Osteoblast (primary cell): Measurements from ENCODE around the gene GRK3. TPM values are rescaled to one million over a fixed set of nuclear protein-coding genes. Genes with fewer than 3 reads are reported as not detected.

Experiments
- DNase-seq: peaks from one replicate; pipeline ENCODE4 v3.0.0; 2011; ENCODE audit warnings: low spot score, mixed read lengths; ENCODE audit not compliant: insufficient read length; ENCODE audit errors: missing footprints
- H2AFZ ChIP-seq: 2 replicates; pipeline ENCODE4 v1.6.0; 2011; ENCODE audit warnings: mild to moderate bottlenecking, low read length
- H3K27ac ChIP-seq: 2 replicates; pipeline ENCODE4 v1.5.1; 2011; ENCODE audit warnings: mild to moderate bottlenecking, low read depth, low read length, moderate library complexity
- H3K27me3 ChIP-seq: 2 replicates; pipeline ENCODE4 v1.6.0; 2012; ENCODE audit warnings: mild to moderate bottlenecking, control low read depth, inconsistent platforms, low read length, moderate library complexity; ENCODE audit not compliant: insufficient read depth
- H3K36me3 ChIP-seq: 2 replicates; pipeline ENCODE4 v1.5.1; 2011; ENCODE audit warnings: mild to moderate bottlenecking, low read length, control low read depth, moderate library complexity; ENCODE audit not compliant: insufficient read depth
- H3K4me1 ChIP-seq: 2 replicates; pipeline ENCODE4 v1.5.1; 2011; ENCODE audit warnings: mild to moderate bottlenecking, low read length, control low read depth, moderate library complexity; ENCODE audit not compliant: insufficient read depth
- H3K4me2 ChIP-seq: 2 replicates; pipeline ENCODE4 v1.6.0; 2011; ENCODE audit warnings: mild to moderate bottlenecking, low read length; ENCODE audit not compliant: insufficient read depth
- H3K4me3 ChIP-seq: fragments of 200-600 bp; sonication (generic); 3 replicates; pipeline ENCODE4 v1.5.1; 2012; ENCODE audit warnings: mild to moderate bottlenecking, low read length, inconsistent platforms; ENCODE audit not compliant: insufficient read depth
- H3K79me2 ChIP-seq: 2 replicates; pipeline ENCODE4 v1.6.0; 2012; ENCODE audit warnings: mild to moderate bottlenecking, low read length, control low read depth, inconsistent platforms; ENCODE audit not compliant: insufficient read depth
- H3K9me3 ChIP-seq: 2 replicates; pipeline ENCODE4 v1.5.1; 2011; ENCODE audit warnings: low read depth, low read length, control low read depth
- H4K20me1 ChIP-seq: 2 replicates; pipeline ENCODE4 v1.6.0; 2012; ENCODE audit warnings: mild to moderate bottlenecking, low read length, control low read depth; ENCODE audit not compliant: insufficient read depth
- total RNA-seq: library from RNA; depleted of rRNA; stranded (reverse); fragments of >200 nt; gene quantifications from 2 replicates; pipeline ENCODE4 v1.2.3, GENCODE V29; 2012
- TF ChIP-seq, protein P1 (sequence below): IDR thresholded peaks from 2 replicates; pipeline ENCODE4 v1.5.1; 2011; ENCODE audit warnings: mild to moderate bottlenecking, low read depth, low read length, moderate library complexity; ENCODE audit errors: extremely low read depth

GRK3 gene
- total RNA-seq, 1 donor: 1.8 TPM

DNA sequence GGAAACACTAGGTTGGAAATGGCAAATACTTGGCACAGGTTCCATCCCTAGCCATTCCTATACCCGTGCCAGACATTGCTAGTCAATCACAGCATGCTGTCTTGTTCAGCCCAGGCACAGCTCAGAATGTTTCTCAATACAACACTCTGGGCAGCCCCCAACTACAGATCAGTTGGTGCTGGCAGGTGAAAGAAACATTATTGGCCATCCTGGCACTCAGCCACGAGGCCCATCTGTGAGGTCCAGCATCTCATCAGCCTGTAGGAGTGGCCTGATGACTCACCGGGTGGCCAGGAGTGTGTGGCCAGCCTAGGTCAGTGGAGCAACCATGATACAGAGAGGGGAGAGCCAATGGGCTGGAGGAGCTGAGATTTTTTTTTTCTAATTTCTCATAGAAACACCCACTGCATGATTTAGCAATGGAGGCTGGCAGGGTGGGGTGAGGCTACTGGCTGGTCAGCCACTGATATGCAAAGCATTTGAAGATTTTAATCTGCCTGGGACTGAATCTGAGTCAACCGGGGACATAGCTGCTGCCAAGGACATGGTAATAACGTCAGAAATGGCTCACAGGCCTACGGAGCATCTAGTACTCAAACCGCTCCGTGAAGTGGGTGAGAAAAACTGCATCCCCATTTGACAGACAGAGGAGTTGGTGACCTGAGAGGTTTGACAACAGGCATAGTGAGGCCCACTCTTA is 182.9 kb downstream of the GRK3 start:
- Histone ChIP-seq H3K4me1 (peaks cover 37% of the 10 kb centered on the region), H3K27me3 (no peaks in the 10 kb centered on the region), H3K4me2 (peak overlapping the region; percentile 64), H3K27ac (peak overlapping the region; percentile 98), H3K79me2 (no peaks in the 10 kb centered on the region), H2AFZ (peak overlapping the region; percentile 68), H3K4me3 (no peak overlapping the region), H3K36me3 (no peaks in the 10 kb centered on the region), H4K20me1 (no peaks in the 10 kb centered on the region), H3K9me3 (no peaks in the 10 kb centered on the region)
- TF ChIP-seq, protein P1, sequence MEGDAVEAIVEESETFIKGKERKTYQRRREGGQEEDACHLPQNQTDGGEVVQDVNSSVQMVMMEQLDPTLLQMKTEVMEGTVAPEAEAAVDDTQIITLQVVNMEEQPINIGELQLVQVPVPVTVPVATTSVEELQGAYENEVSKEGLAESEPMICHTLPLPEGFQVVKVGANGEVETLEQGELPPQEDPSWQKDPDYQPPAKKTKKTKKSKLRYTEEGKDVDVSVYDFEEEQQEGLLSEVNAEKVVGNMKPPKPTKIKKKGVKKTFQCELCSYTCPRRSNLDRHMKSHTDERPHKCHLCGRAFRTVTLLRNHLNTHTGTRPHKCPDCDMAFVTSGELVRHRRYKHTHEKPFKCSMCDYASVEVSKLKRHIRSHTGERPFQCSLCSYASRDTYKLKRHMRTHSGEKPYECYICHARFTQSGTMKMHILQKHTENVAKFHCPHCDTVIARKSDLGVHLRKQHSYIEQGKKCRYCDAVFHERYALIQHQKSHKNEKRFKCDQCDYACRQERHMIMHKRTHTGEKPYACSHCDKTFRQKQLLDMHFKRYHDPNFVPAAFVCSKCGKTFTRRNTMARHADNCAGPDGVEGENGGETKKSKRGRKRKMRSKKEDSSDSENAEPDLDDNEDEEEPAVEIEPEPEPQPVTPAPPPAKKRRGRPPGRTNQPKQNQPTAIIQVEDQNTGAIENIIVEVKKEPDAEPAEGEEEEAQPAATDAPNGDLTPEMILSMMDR: no peak
- peak; percentile 99 for DNase-seq

DNA sequence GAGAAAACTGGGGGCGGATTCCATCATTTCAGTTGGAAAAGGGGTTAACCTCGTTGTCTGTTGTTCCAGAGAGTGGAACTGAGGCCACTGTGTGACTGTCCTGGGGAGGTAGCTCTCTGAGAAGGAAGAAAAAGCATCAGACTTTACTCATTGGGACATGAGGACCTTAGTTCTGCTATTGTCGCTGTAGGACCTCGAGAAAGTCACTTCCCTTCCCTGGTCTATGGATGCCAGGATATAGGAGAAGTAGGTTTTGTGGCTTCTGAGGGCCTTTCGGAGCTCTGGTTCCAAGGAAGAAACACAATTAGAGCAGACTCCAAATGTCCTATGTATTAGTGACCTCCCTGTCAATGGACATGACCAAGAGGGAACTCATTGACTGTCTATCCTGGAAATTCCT is 183.7 kb downstream of the GRK3 start:
- H3K4me2 ChIP-seq: peak overlapping the region; percentile 32

DNA sequence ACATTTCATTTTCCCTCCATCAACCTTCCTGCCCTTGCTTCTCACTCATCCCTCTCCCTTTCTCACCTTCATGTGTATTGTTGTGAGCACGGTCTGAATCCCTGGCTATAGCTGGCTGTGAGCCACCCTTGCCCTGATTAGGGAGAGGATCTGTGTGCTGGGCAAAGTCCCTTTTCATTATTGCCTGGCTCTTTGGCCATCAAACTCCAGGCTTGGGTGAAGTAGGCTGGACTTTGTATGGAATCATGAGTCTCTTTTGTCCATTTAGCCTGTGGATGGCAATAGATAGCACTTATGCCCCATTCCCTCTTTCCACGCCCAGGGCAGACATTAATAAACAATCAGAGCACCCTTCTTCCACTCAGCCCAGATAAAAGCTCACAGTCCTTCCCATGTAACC is 184.2 kb downstream of the GRK3 start:
- peaks cover 37% of the 10 kb centered on the region for H3K4me1 ChIP-seq
- DNase-seq: peak; percentile 34
- H3K4me2 ChIP-seq: no peak overlapping the region
- no peak overlapping the region for H3K4me3 ChIP-seq
- H2AFZ ChIP-seq: no peak overlapping the region
- H3K36me3 ChIP-seq: no peaks in the 10 kb centered on the region
- no peaks in the 10 kb centered on the region for H3K79me2 ChIP-seq
- TF ChIP-seq, protein P1: no peak
- no peaks in the 10 kb centered on the region for H3K9me3 ChIP-seq
- peak overlapping the region; percentile 98 for H3K27ac ChIP-seq
- H4K20me1 ChIP-seq: no peaks in the 10 kb centered on the region
- H3K27me3 ChIP-seq: no peaks in the 10 kb centered on the region

More for the DNA sequence above, 183.7 kb downstream of the GRK3 start:
- TF ChIP-seq, protein P1: no peak
- Histone ChIP-seq H3K27me3 (no peaks in the 10 kb centered on the region), H3K36me3 (no peaks in the 10 kb centered on the region), H3K4me3 (no peak overlapping the region), H3K4me1 (peaks cover 37% of the 10 kb centered on the region), H2AFZ (peak overlapping the region; percentile 67), H3K9me3 (no peaks in the 10 kb centered on the region), H3K27ac (peak overlapping the region; percentile 98), H3K79me2 (no peaks in the 10 kb centered on the region), H4K20me1 (no peaks in the 10 kb centered on the region)
- peak; percentile 27 for DNase-seq

DNA sequence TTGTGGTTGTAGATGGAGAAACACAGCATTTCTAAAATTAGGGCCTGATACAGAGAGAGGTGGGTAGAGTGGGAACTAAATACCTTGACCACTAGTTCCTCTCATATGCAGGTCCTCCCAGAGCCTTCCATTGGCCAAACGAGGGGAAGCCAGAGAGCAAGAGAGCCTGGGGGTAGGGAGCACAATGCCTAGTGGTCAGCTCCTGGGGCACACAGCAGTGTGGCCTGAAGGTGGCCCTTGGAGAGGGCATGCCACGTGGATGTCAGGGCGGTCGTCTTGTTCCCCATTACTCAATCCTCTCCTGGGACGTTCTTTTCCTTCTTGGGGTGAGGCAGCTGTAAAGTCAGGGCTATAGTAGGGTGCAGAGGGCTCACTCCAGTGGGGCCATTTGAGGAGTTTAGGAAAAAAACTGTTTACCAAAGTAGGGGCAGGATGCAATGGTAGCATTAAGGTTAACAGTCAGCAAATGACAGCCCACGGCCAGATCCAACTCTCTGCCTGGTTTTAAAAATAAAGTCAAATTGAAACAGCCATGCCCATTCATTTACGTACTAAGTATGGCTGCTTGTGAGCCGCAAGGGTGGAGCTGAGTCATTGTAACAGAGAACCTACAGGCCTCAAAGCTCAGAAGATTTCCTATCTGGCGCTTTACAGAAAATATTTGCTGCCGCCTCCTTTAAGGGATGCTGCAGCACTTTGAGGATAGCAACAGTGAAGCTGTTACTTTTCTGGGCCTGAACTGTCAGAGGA is 185.1 kb downstream of the GRK3 start:
- H4K20me1 ChIP-seq: no peaks in the 10 kb centered on the region
- H3K79me2 ChIP-seq: no peaks in the 10 kb centered on the region
- H3K36me3 ChIP-seq: no peaks in the 10 kb centered on the region
- no peaks in the 10 kb centered on the region for H3K27me3 ChIP-seq
- H3K9me3 ChIP-seq: no peaks in the 10 kb centered on the region
- no peak overlapping the region for H3K4me3 ChIP-seq
- TF ChIP-seq, protein P1: no peak
- H3K4me1 ChIP-seq: peaks cover 37% of the 10 kb centered on the region
- H2AFZ ChIP-seq: no peak overlapping the region
- H3K27ac ChIP-seq: peak overlapping the region; percentile 98
- no peak overlapping the region for H3K4me2 ChIP-seq
- DNase-seq: no peak
